PFSK-1 (cell line): ENCODE measurements around the gene NRXN3.

Experiments used
- POLR2AphosphoS5 ChIP-seq: IDR thresholded peaks from 2 replicates; pipeline ENCODE4 v1.6.1; 2012; ENCODE audit warnings: low read depth, mild to moderate bottlenecking, control low read depth, low read length, moderate library complexity
- REST ChIP-seq, 2 experiments: IDR thresholded peaks; 2 replicates each; pipeline versions ENCODE4 v1.6.1 to v1.8.0; 2011 to 2012; ENCODE audit warnings: low read depth in 2 of 2, low read length in 2 of 2, control low read depth in 1 of 2, inconsistent platforms in 1 of 2, mild to moderate bottlenecking in 1 of 2, moderate library complexity in 1 of 2; ENCODE audit not compliant: insufficient read depth in 1 of 2

GRCh38 chr14:78951602-78952001, 781.4 kb downstream of the NRXN3 start:
- TF ChIP-seq POLR2AphosphoS5 (no peak), REST (IDR thresholded peaks at IDR 0.05; ENCODE audit: insufficient read depth in 1 of 2, low read depth in 2 of 2, low read length in 2 of 2) (no peak)
